MM.1S (cell line): ENCODE results near the gene DMRTC2.

Experiments
- DNase-seq: peaks from one replicate; pipeline ENCODE4 v3.0.0-alpha.2; 2015
- H2AFZ ChIP-seq: fragments of 300-600 bp; sonication (generic); 2 replicates; pipeline ENCODE4 v1.6.0; 2016; ENCODE audit warnings: antibody characterized with exemption, low read length
- H3F3A ChIP-seq: fragments of 300-600 bp; sonication (generic); 2 replicates; pipeline ENCODE4 v1.6.1; 2016; ENCODE audit warnings: mild to moderate bottlenecking, antibody characterized with exemption, low read length, moderate library complexity, mixed read lengths; ENCODE audit not compliant: insufficient read depth
- H3K27ac ChIP-seq: fragments of 300-600 bp; sonication (generic); 2 replicates; pipeline ENCODE4 v1.5.1; 2016; ENCODE audit warnings: mild to moderate bottlenecking, low read length
- H3K27me3 ChIP-seq: fragments of 300-600 bp; sonication (generic); replicated peaks from 2 replicates; pipeline ENCODE4 v1.6.0; 2016; ENCODE audit warnings: low read length; ENCODE audit not compliant: insufficient read depth
- H3K36me3 ChIP-seq: fragments of 300-600 bp; sonication (generic); replicated peaks from 2 replicates; pipeline ENCODE4 v1.6.1; 2016; ENCODE audit warnings: mild to moderate bottlenecking, low read length, mixed read lengths; ENCODE audit not compliant: insufficient read depth
- H3K4me1 ChIP-seq: fragments of 300-600 bp; sonication (generic); 2 replicates; pipeline ENCODE4 v1.6.1; 2016; ENCODE audit warnings: low read length, mixed read lengths
- H3K4me2 ChIP-seq: fragments of 300-600 bp; sonication (generic); 2 replicates; pipeline ENCODE4 v1.6.0; 2016; ENCODE audit warnings: low read depth, low read length
- H3K4me3 ChIP-seq: fragments of 300-600 bp; sonication (generic); 2 replicates; pipeline ENCODE4 v1.5.1; 2016; ENCODE audit warnings: low read length, mixed read lengths
- H3K79me2 ChIP-seq: fragments of 300-600 bp; sonication (generic); 2 replicates; pipeline ENCODE4 v1.6.1; 2016; ENCODE audit warnings: mixed run types, low read length, mixed read lengths
- H3K9ac ChIP-seq: fragments of 300-600 bp; sonication (generic); 2 replicates; pipeline ENCODE4 v1.6.1; 2016; ENCODE audit warnings: low read length, mixed read lengths
- H3K9me2 ChIP-seq: fragments of 300-600 bp; sonication (generic); replicated peaks from 2 replicates; pipeline ENCODE4 v1.6.1; 2016; ENCODE audit warnings: mild to moderate bottlenecking, low read length, mixed read lengths; ENCODE audit not compliant: insufficient read depth
- H3K9me3 ChIP-seq: fragments of 300-600 bp; sonication (generic); replicated peaks from 2 replicates; pipeline ENCODE4 v1.6.1; 2016; ENCODE audit warnings: mild to moderate bottlenecking, low read length, mixed read lengths; ENCODE audit not compliant: insufficient read depth
- H4K20me1 ChIP-seq: fragments of 300-600 bp; sonication (generic); 2 replicates; pipeline ENCODE4 v1.6.1; 2016; ENCODE audit warnings: mild to moderate bottlenecking, low read length, moderate library complexity, mixed read lengths; ENCODE audit not compliant: insufficient read depth
- EZH2 ChIP-seq: fragments of 300-600 bp; sonication (generic); optimal IDR thresholded peaks from 2 replicates; pipeline ENCODE3; 2017; ENCODE audit warnings: low read depth, mild to moderate bottlenecking, antibody characterized with exemption, low read length, mixed read lengths
- EZH2phosphoT487 ChIP-seq: fragments of 300-600 bp; sonication (generic); IDR thresholded peaks from 2 replicates; pipeline ENCODE4 v1.6.1; 2018; ENCODE audit warnings: antibody characterized with exemption, low read length
- TF ChIP-seq, protein P1 (sequence below): fragments of 300-600 bp; sonication (generic); IDR thresholded peaks from 2 replicates; pipeline ENCODE4 v1.5.1; 2016; ENCODE audit warnings: antibody characterized with exemption, low read length, mixed read lengths

DMRTC2 gene

DNA sequence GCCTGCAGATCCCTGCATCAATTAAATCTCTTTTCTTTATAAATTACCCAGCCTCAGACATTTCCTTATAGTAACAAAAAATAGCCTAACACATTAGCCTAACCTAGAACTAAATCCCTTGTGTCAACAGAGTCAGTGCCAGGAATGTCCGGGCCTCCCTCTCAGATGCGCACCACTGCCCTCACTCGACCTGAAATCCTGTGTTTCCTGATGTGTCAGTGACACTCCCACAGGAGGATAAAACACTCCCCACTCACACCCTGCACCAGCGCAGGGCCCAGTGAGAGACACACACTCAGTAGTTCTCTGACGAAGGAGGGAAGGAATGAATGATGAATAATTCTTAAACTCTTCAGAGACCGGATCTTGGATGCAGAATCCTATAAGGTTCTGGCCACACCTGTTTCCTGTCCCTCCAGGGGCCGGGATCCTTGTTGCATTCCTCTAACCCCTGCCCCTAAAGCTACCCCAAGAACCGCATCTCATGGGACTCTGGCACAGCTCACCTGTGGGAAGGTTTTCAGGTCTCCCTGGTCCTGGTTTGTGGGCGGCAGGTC lies 45.3 kb upstream of the DMRTC2 start:
- Histone ChIP-seq H3K27me3 (peaks cover 87% of the 10 kb centered on the region), H3K9ac (no peak overlapping the region), H2AFZ (no peak overlapping the region), H3K9me2 (no peaks in the 10 kb centered on the region), H3K79me2 (no peaks in the 10 kb centered on the region), H3K27ac (no peak overlapping the region), H3K4me3 (no peak overlapping the region), H3F3A (no peaks in the 10 kb centered on the region), H3K4me2 (no peak overlapping the region), H3K9me3 (no peaks in the 10 kb centered on the region), H3K36me3 (no peaks in the 10 kb centered on the region), H3K4me1 (no peaks in the 10 kb centered on the region), H4K20me1 (no peaks in the 10 kb centered on the region)
- TF ChIP-seq EZH2phosphoT487 (no peak), EZH2 (no peak)
- TF ChIP-seq, protein P1, sequence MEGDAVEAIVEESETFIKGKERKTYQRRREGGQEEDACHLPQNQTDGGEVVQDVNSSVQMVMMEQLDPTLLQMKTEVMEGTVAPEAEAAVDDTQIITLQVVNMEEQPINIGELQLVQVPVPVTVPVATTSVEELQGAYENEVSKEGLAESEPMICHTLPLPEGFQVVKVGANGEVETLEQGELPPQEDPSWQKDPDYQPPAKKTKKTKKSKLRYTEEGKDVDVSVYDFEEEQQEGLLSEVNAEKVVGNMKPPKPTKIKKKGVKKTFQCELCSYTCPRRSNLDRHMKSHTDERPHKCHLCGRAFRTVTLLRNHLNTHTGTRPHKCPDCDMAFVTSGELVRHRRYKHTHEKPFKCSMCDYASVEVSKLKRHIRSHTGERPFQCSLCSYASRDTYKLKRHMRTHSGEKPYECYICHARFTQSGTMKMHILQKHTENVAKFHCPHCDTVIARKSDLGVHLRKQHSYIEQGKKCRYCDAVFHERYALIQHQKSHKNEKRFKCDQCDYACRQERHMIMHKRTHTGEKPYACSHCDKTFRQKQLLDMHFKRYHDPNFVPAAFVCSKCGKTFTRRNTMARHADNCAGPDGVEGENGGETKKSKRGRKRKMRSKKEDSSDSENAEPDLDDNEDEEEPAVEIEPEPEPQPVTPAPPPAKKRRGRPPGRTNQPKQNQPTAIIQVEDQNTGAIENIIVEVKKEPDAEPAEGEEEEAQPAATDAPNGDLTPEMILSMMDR: no peak
- no peak for DNase-seq

DNA sequence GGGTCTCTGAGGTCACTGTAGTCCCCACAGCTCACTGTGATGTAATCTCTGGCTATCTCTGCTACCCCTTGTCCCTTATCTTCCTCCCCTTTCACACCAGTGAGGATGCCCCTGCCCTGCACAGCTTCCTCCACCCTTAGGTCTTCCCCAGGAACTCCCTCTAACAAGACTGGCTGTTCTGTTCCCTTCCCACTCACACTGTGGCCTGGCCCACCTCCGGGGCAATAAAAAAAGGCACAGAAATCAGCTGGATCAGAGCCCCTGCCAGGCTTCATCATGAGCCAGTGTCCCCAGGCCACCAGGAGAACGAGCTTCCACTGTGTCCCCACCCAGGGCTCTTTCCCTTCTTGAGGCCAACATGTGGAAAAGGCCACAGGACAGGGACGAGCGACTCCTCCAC lies 43.8 kb upstream of the DMRTC2 start:
- Histone ChIP-seq H4K20me1 (no peaks in the 10 kb centered on the region), H3K9ac (no peak overlapping the region), H3F3A (no peaks in the 10 kb centered on the region), H3K27ac (no peak overlapping the region), H3K27me3 (peaks cover 87% of the 10 kb centered on the region), H3K4me2 (no peak overlapping the region), H3K36me3 (no peaks in the 10 kb centered on the region), H3K4me3 (no peak overlapping the region), H3K9me2 (no peaks in the 10 kb centered on the region), H3K4me1 (no peaks in the 10 kb centered on the region), H3K9me3 (no peaks in the 10 kb centered on the region), H3K79me2 (no peaks in the 10 kb centered on the region), H2AFZ (no peak overlapping the region)
- DNase-seq: no peak
- no peak for TF ChIP-seq EZH2phosphoT487
- TF ChIP-seq, protein P1: no peak
- TF ChIP-seq EZH2: no peak

DNA sequence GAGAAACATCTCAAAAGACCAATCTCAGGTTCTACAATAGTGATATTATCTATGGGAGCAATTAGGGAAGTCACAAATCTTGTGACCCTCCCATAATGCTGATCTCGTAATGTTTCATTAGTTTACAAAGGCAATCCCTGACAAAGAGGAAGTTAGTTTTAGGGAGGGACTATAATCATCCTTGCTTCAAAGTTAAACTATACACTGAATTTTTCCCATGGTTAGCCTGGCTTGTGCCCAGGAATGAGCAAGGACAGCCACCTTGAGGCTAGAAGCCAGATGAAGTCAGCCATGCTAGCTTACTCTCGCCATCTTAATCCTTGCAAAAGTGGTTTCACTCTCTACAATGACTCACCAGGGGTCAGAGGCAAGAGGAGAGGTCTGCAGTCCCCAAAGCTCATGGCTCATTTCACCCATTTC lies 43.0 kb upstream of the DMRTC2 start:
- Histone ChIP-seq H3F3A (no peaks in the 10 kb centered on the region), H3K9ac (no peak overlapping the region), H3K27ac (no peak overlapping the region), H2AFZ (no peak overlapping the region), H3K4me3 (no peak overlapping the region), H3K4me2 (no peak overlapping the region), H3K79me2 (no peaks in the 10 kb centered on the region), H3K4me1 (no peaks in the 10 kb centered on the region), H4K20me1 (no peaks in the 10 kb centered on the region), H3K27me3 (peaks cover 86% of the 10 kb centered on the region), H3K36me3 (no peaks in the 10 kb centered on the region), H3K9me2 (no peaks in the 10 kb centered on the region), H3K9me3 (no peaks in the 10 kb centered on the region)
- DNase-seq: no peak
- TF ChIP-seq, protein P1: no peak
- no peak for TF ChIP-seq EZH2
- no peak for TF ChIP-seq EZH2phosphoT487
